Common myeloid progenitor, CD34-positive (primary cell): ENCODE data around the gene MAPKBP1.

Experiments used
- CTCF ChIA-PET: fragments of 350-600 bp; sonication (Branson Sonifier 250); formaldehyde crosslinking; loops from one replicate; lab custom pipeline; 2021; ENCODE audit warnings: antibody characterized with exemption; lab: Charles Lee
- POLR2A ChIA-PET: fragments of 350-600 bp; sonication (Branson Sonifier 250); formaldehyde crosslinking; loops from one replicate; lab custom pipeline; 2021; ENCODE audit warnings: antibody characterized with exemption; lab: Charles Lee
- DNase-seq, 3 donors: peaks; one replicate each; pipeline versions ENCODE4 v3.0.0 to v3.0.0-alpha.2; 2013
- H3K27ac ChIP-seq, 2 experiments: 1 replicate in 1 of 2; 2 replicates in 1 of 2; pipeline ENCODE4 v1.7.0; 2013; ENCODE audit warnings: inconsistent platforms in 2 of 2, low read length in 2 of 2, mild to moderate bottlenecking in 2 of 2, low read depth in 1 of 2, moderate library complexity in 1 of 2; ENCODE audit not compliant: severe bottlenecking in 2 of 2, insufficient read depth in 1 of 2, poor library complexity in 1 of 2
- H3K27me3 ChIP-seq, 5 experiments: replicated peaks in 2 of 5; 1 replicate in 3 of 5; 2 replicates in 2 of 5; pipeline versions ENCODE4 v1.6.1 to v1.7.0; 2013; ENCODE audit warnings: low read length in 4 of 5, mild to moderate bottlenecking in 2 of 5, moderate library complexity in 2 of 5, inconsistent platforms in 1 of 5; ENCODE audit not compliant: insufficient read depth in 5 of 5, control insufficient read depth in 4 of 5
- H3K36me3 ChIP-seq, 4 experiments: 1 replicate in 2 of 4; 2 replicates in 2 of 4; pipeline versions ENCODE4 v1.6.1 to v1.7.0; 2013; ENCODE audit warnings: low read length in 3 of 4, control low read depth in 1 of 4, mild to moderate bottlenecking in 1 of 4; ENCODE audit not compliant: control insufficient read depth in 4 of 4, insufficient read depth in 4 of 4
- H3K4me1 ChIP-seq, 4 experiments: 1 replicate in 3 of 4; 2 replicates in 1 of 4; pipeline versions ENCODE4 v1.6.1 to v1.7.1; 2013; ENCODE audit warnings: low read length in 3 of 4, mild to moderate bottlenecking in 3 of 4, control low read depth in 1 of 4, inconsistent platforms in 1 of 4, moderate library complexity in 1 of 4; ENCODE audit not compliant: control insufficient read depth in 4 of 4, insufficient read depth in 4 of 4; ENCODE audit errors: control extremely low read depth in 1 of 4
- H3K4me3 ChIP-seq, 7 experiments: 1 replicate in 4 of 7; 2 replicates in 3 of 7; pipeline versions ENCODE4 v1.5.1 to v1.7.0; 2013; ENCODE audit warnings: mild to moderate bottlenecking in 7 of 7, low read length in 6 of 7, moderate library complexity in 6 of 7, inconsistent platforms in 2 of 7, low read depth in 2 of 7, control low read depth in 1 of 7; ENCODE audit not compliant: insufficient read depth in 4 of 7, control insufficient read depth in 1 of 7; ENCODE audit errors: extremely low read depth in 1 of 7
- H3K9me3 ChIP-seq, 5 experiments: 1 replicate in 4 of 5; 2 replicates in 1 of 5; pipeline versions ENCODE4 v1.6.1 to v1.7.1; 2013; ENCODE audit warnings: low read length in 4 of 5, mild to moderate bottlenecking in 2 of 5, inconsistent platforms in 1 of 5, low read depth in 1 of 5, moderate library complexity in 1 of 5; ENCODE audit not compliant: control insufficient read depth in 4 of 5, insufficient read depth in 2 of 5; ENCODE audit errors: control extremely low read depth in 1 of 5
- WGBS: methylation state at CpG from one replicate; pipeline ENCODE4 v1.1.5; 2013; ENCODE audit not compliant: insufficient coverage; 5-methylcytosine and 5-hydroxymethylcytosine counted together

MAPKBP1 gene

GRCh38 chr15:41841131-41841530, 66.8 kb downstream of the MAPKBP1 start:
- Histone ChIP-seq H3K27ac (no peak overlapping the region), H3K36me3 (peaks cover 0 to 26% (median 10%) of the 10 kb centered on the region in 4 experiments), H3K27me3 (no peaks in the 10 kb centered on the region), H3K4me3 (no peak overlapping the region), H3K9me3 (no peaks in the 10 kb centered on the region), H3K4me1 (peaks cover 0 to 6% (median 0%) of the 10 kb centered on the region in 4 experiments)
- DNase-seq, result no peak
- ChIA-PET CTCF (interaction anchor here (1.3 kb wide), 2 partner anchors 11 to 61 kb away, joined by 3 read pairs; no protein-coding TSS in a partner anchor), POLR2A (no interaction called here)
- 100% methylated on average over 6 of the region's 10 CpGs for whole genome bisulfite sequencing

DNA sequence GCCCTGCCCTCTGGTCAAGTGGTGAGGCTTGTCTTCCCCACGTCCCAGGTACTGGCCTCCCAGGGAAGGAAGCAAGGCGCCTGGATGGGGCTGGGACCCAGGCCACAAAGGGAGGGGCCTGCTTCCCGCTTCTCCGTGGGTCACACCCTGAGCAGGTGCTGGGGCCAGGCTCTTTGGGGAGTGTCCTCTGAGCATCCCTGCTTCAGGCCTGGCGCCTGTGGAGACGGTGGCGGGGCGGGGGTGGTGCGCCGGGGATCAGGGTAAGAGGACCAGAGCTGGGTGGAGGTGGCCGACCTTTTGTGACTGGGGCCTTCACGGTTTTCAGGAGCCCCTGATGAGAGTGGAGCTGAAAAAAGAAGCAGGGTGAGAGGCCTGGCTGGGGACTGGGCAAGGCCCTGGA, 67.9 kb downstream of the MAPKBP1 start:
- H3K27me3 ChIP-seq, result no peaks in the 10 kb centered on the region

GRCh38 chr15:41843571-41843970, 69.3 kb downstream of the MAPKBP1 start:
- ChIA-PET CTCF (interaction anchor here (1.1 to 1.5 kb wide), 2 partner anchors 11 to 12 kb away, joined by 4 read pairs; no protein-coding TSS in a partner anchor), POLR2A (no interaction called here)
- no peak overlapping the region for H3K27ac ChIP-seq

More for the DNA sequence above, 67.9 kb downstream of the MAPKBP1 start:
- H3K4me3 ChIP-seq, result no peak overlapping the region
- H3K27ac ChIP-seq, result no peak overlapping the region
- H3K4me1 ChIP-seq, result peaks cover 0 to 6% (median 0%) of the 10 kb centered on the region in 4 experiments
- no peaks in the 10 kb centered on the region for H3K9me3 ChIP-seq
- H3K36me3 ChIP-seq, result peaks cover 0 to 36% (median 15%) of the 10 kb centered on the region in 4 experiments
- DNase-seq, result no peak
- POLR2A ChIA-PET, result no interaction called here
- CTCF ChIA-PET, result interaction anchor here (1.4 kb wide), 1 partner anchor 11 kb away, joined by 5 read pairs; no protein-coding TSS in a partner anchor
- WGBS, result 75% methylated on average over 8 of the region's 12 CpGs

DNA sequence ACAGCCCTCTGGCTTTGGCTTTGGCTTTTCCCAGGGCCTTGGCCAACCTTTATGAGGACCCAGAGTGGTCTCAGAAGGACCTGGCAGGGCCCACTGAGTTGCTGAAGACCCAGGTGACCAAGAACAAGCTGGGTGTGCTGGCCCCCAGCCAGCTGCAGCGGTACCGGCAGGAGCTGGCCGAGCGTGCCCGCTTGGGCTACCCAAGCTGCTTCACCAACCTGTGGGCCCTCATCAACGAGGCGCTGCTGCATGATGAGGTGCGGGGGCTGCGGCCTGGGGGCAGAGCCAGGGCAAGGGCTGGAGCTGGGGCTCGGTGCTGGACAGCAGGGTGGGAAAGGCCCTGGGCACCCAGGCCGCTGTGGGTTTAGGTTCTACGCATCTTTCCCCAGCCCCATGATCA, 70.5 kb downstream of the MAPKBP1 start:
- ChIA-PET CTCF (interaction anchor here (1.1 to 1.5 kb wide), 4 partner anchors 13 to 77 kb away, joined by 3 to 4 read pairs (median 4); no protein-coding TSS in a partner anchor), POLR2A (no interaction called here)
- Histone ChIP-seq H3K4me3 (no peak overlapping the region), H3K27me3 (no peaks in the 10 kb centered on the region), H3K9me3 (no peaks in the 10 kb centered on the region), H3K4me1 (peaks cover 0 to 6% (median 0%) of the 10 kb centered on the region in 4 experiments), H3K36me3 (peaks cover 0 to 52% (median 19%) of the 10 kb centered on the region in 4 experiments), H3K27ac (no peak overlapping the region)
- no peak for DNase-seq
- 81% methylated on average over 6 of the region's 12 CpGs for WGBS

More at GRCh38 chr15:41843571-41843970, 69.3 kb downstream of the MAPKBP1 start:
- H3K9me3 ChIP-seq, result no peaks in the 10 kb centered on the region
- H3K4me1 ChIP-seq, result peaks cover 0 to 6% (median 0%) of the 10 kb centered on the region in 4 experiments
- 87% methylated on average over 3 of the region's 10 CpGs for whole genome bisulfite sequencing
- peak in 1 of 3 donors; percentile 27 for DNase-seq
- H3K27me3 ChIP-seq, result no peaks in the 10 kb centered on the region
- no peak overlapping the region for H3K4me3 ChIP-seq
- peaks cover 0 to 49% (median 19%) of the 10 kb centered on the region in 4 experiments for H3K36me3 ChIP-seq

DNA sequence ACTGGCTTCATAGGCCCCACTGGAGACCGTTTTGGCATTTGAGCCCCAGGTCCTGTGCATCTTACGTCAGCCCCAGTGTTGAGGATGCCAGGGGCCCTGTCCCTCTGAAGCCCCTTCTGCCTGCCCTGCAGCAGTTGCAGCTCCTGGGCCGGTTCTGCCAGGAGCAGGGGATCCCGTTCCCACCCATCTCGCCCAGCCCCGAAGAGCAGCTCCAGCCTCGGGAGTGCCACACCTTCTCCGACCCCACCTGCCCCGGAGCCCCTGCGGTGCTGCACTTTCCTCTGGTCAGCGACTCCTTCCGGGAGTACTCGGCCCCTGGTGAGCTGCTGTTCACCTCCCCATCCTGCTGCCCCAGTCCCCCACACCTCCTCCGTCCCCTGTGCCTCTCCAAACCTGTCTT, 72.9 kb downstream of the MAPKBP1 start:
- POLR2A ChIA-PET, result no interaction called here
- Histone ChIP-seq H3K4me1 (no peaks in the 10 kb centered on the region), H3K27ac (no peak overlapping the region), H3K9me3 (no peaks in the 10 kb centered on the region), H3K36me3 (peaks cover 0 to 40% (median 19%) of the 10 kb centered on the region in 4 experiments), H3K27me3 (peaks cover 0 to 9% (median 0%) of the 10 kb centered on the region in 5 experiments), H3K4me3 (no peak overlapping the region)
- 98% methylated on average over 12 of the region's 14 CpGs for WGBS
- no peak for DNase-seq
- CTCF ChIA-PET, result interaction anchor here (1.0 to 2.4 kb wide), 2 partner anchors 8 to 17 kb away, joined by 3 to 8 read pairs; partner anchors contain the start of gene PLA2G4B

- Histone ChIP-seq H3K36me3 (peaks cover 0 to 40% (median 19%) of the 10 kb centered on the region in 4 experiments), H3K4me1 (no peaks in the 10 kb centered on the region), H3K4me3 (no peak overlapping the region), H3K9me3 (no peaks in the 10 kb centered on the region), H3K27me3 (peaks cover 0 to 9% (median 0%) of the 10 kb centered on the region in 5 experiments), H3K27ac (no peak overlapping the region)
- ChIA-PET CTCF (interaction anchor here (1.3 to 2.4 kb wide), 2 partner anchors 9 to 10 kb away, joined by 3 to 8 read pairs; partner anchors contain the start of gene PLA2G4B), POLR2A (interaction anchor here (0.6 kb wide), 1 partner anchor 1266 kb away, joined by 3 read pairs; no protein-coding TSS in a partner anchor)
- WGBS, result 97% methylated on average over 9 of the region's 9 CpGs
- no peak for DNase-seq
Measured at GRCh38 chr15:41847981-41848380, 73.7 kb downstream of the MAPKBP1 start.

DNA sequence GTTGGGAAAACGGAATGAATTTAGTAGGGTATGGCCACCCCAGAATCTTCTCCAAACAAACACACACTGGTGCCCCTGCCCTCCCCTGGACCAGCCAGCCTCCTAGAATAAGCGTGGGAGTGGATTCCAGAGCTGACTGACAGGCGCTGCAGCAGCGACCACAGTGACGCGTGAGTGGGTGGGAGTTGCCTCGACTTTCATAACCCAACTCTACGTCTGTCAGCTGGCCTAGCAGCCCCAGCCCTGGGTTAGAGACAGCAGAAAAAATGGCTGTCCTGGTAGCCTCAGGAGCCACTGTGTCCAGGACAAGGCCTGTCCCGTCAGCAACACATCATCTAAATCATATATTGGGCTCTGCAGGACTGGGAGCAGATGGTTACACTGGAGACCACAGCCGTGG, 74.3 kb downstream of the MAPKBP1 start:
- ChIA-PET POLR2A (interaction anchor here (0.6 kb wide), 1 partner anchor 1265 kb away, joined by 3 read pairs; no protein-coding TSS in a partner anchor), CTCF (interaction anchor here (1.3 to 2.4 kb wide), 2 partner anchors 9 to 10 kb away, joined by 3 to 8 read pairs; partner anchors contain the start of gene PLA2G4B)
- Histone ChIP-seq H3K4me3 (no peak overlapping the region), H3K27me3 (peaks cover 0 to 9% (median 0%) of the 10 kb centered on the region in 5 experiments), H3K36me3 (peaks cover 0 to 38% (median 17%) of the 10 kb centered on the region in 4 experiments), H3K9me3 (no peaks in the 10 kb centered on the region), H3K27ac (no peak overlapping the region), H3K4me1 (no peaks in the 10 kb centered on the region)
- no peak for DNase-seq
- WGBS, result 94% methylated on average over 9 of the region's 10 CpGs
